Measurements from ENCODE around the gene RBFOX2. TPM values are rescaled to one million over a fixed set of nuclear protein-coding genes. Genes with fewer than 3 reads are reported as not detected.
"Not testable (repeated sequence)": the region's sequence is repeated elsewhere in the genome, so short reads cannot be mapped to it uniquely, and the experiment has no call there.

Gene RBFOX2
- total RNA-seq, 1 experiment from 2014 or later, result 91.1 TPM

- no peak overlapping the region for H3K27ac Mint-ChIP-seq (ENCODE audit: unreplicated experiment)
Observed at GRCh38 chr22:35995348-35995747, 33.3 kb downstream of the RBFOX2 start.

GRCh38 chr22:35993727-35994126 is 34.9 kb downstream of the RBFOX2 start:
- H3K36me3 Mint-ChIP-seq (ENCODE audit: insufficient read depth, unreplicated experiment); H3K27ac Mint-ChIP-seq (ENCODE audit: unreplicated experiment); H3K4me1 Mint-ChIP-seq (ENCODE audit: low read depth, unreplicated experiment); H3K4me3 Mint-ChIP-seq (ENCODE audit: unreplicated experiment); H3K4me3 ChIP-seq (ENCODE audit: low read depth, low read length); H3K27me3 Mint-ChIP-seq (ENCODE audit: insufficient read depth, unreplicated experiment); H3K27me3 ChIP-seq (replicated peaks; ENCODE audit: control insufficient read depth, insufficient read depth, low read length); H3K9me3 ChIP-seq; intact Hi-C loops (cut with micrococcal nuclease; ENCODE audit: unreplicated experiment); H3K4me1 ChIP-seq; CTCF ChIA-PET; BruUV-seq (replicated peaks); POLR2A ChIA-PET; DNase-seq; H3K9me3 Mint-ChIP-seq (ENCODE audit: unreplicated experiment); H3K36me3 ChIP-seq (ENCODE audit: control insufficient read depth, insufficient read depth, low read length): not testable (repeated sequence)

More at GRCh38 chr22:35995348-35995747, 33.3 kb downstream of the RBFOX2 start:
- BruUV-seq (replicated peaks), result no TSS peak
- CTCF ChIA-PET, result no interaction called here
- no peak for DNase-seq
- Histone ChIP-seq H3K36me3 (ENCODE audit: control insufficient read depth, insufficient read depth, low read length) (no peaks in the 10 kb centered on the region), H3K27me3 (replicated peaks; ENCODE audit: control insufficient read depth, insufficient read depth, low read length) (no peaks in the 10 kb centered on the region), H3K4me3 (ENCODE audit: low read depth, low read length) (no peak overlapping the region), H3K9me3 (no peaks in the 10 kb centered on the region), H3K4me1 (peaks cover 9% of the 10 kb centered on the region; the same call in 1 of the 2 replicates)
- H3K4me3 Mint-ChIP-seq (ENCODE audit: unreplicated experiment), result no peak overlapping the region
- POLR2A ChIA-PET, result no interaction called here
- H3K36me3 Mint-ChIP-seq (ENCODE audit: insufficient read depth, unreplicated experiment), result no peaks in the 10 kb centered on the region
- no peaks in the 10 kb centered on the region for H3K27me3 Mint-ChIP-seq (ENCODE audit: insufficient read depth, unreplicated experiment)
- TF ChIP-seq CTCF (IDR thresholded peaks at IDR 0.05; ENCODE audit: insufficient read depth in 1 of 2, low read depth in 1 of 2, low read length in 1 of 2, severe bottlenecking in 1 of 2, unreplicated experiment in 1 of 2), result no peak
- H3K4me1 Mint-ChIP-seq (ENCODE audit: low read depth, unreplicated experiment), result peaks cover 8% of the 10 kb centered on the region
- no peaks in the 10 kb centered on the region for H3K9me3 Mint-ChIP-seq (ENCODE audit: unreplicated experiment)
- intact Hi-C loops (cut with micrococcal nuclease; ENCODE audit: unreplicated experiment), result no loop called here

- POLR2A ChIA-PET, result interaction anchor here (0.5 kb wide), 1 partner anchor 25 kb away, joined by 4 read pairs; no protein-coding TSS in a partner anchor
- Histone ChIP-seq H3K36me3 (ENCODE audit: control insufficient read depth, insufficient read depth, low read length) (no peaks in the 10 kb centered on the region), H3K4me1 (peaks cover 10% of the 10 kb centered on the region; the same call in 1 of the 2 replicates), H3K9me3 (no peaks in the 10 kb centered on the region), H3K4me3 (ENCODE audit: low read depth, low read length) (no peak overlapping the region), H3K27me3 (replicated peaks; ENCODE audit: control insufficient read depth, insufficient read depth, low read length) (no peaks in the 10 kb centered on the region)
- DNase-seq, result no peak
- H3K4me1 Mint-ChIP-seq (ENCODE audit: low read depth, unreplicated experiment), result peaks cover 4% of the 10 kb centered on the region
- no peaks in the 10 kb centered on the region for H3K9me3 Mint-ChIP-seq (ENCODE audit: unreplicated experiment)
- H3K4me3 Mint-ChIP-seq (ENCODE audit: unreplicated experiment), result no peak overlapping the region
- no TSS peak for BruUV-seq (replicated peaks)
- H3K27ac Mint-ChIP-seq (ENCODE audit: unreplicated experiment), result no peak overlapping the region
- H3K36me3 Mint-ChIP-seq (ENCODE audit: insufficient read depth, unreplicated experiment), result no peaks in the 10 kb centered on the region
- no peak for TF ChIP-seq CTCF (IDR thresholded peaks at IDR 0.05; ENCODE audit: insufficient read depth in 1 of 2, low read depth in 1 of 2, low read length in 1 of 2, severe bottlenecking in 1 of 2, unreplicated experiment in 1 of 2)
- H3K27me3 Mint-ChIP-seq (ENCODE audit: insufficient read depth, unreplicated experiment), result no peaks in the 10 kb centered on the region
- intact Hi-C loops (cut with micrococcal nuclease; ENCODE audit: unreplicated experiment), result no loop called here
- CTCF ChIA-PET, result no interaction called here
Observed at GRCh38 chr22:35993048-35993714, 35.4 kb downstream of the RBFOX2 start.

All from Caco-2 (cell line).